ENCODE data around the gene ZNF506.
"Not testable (repeated sequence)": the region's sequence is repeated elsewhere in the genome, so short reads cannot be mapped to it uniquely, and the experiment has no call there.

DNA sequence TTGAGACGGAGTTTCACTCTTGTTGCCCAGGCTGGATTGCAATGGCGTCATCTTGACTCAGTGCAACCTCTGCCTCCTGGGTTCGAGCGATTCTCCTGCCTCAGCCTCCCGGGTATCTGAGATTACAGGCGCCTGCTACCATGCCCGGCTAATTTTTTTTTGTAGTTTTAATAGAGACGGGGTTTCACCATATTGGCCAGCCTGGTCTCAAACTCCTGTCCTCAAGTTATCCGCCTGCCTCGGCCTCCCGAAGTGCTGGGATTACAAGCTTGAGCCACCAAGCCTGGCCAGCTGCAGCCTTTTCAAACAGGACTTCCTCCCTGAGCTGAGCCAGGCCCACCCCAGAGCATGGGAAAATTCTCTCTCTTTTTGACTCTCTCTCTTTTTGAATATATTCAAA is 426 bp upstream of the ZNF506 start:
- TF ChIP-seq, protein P1, sequence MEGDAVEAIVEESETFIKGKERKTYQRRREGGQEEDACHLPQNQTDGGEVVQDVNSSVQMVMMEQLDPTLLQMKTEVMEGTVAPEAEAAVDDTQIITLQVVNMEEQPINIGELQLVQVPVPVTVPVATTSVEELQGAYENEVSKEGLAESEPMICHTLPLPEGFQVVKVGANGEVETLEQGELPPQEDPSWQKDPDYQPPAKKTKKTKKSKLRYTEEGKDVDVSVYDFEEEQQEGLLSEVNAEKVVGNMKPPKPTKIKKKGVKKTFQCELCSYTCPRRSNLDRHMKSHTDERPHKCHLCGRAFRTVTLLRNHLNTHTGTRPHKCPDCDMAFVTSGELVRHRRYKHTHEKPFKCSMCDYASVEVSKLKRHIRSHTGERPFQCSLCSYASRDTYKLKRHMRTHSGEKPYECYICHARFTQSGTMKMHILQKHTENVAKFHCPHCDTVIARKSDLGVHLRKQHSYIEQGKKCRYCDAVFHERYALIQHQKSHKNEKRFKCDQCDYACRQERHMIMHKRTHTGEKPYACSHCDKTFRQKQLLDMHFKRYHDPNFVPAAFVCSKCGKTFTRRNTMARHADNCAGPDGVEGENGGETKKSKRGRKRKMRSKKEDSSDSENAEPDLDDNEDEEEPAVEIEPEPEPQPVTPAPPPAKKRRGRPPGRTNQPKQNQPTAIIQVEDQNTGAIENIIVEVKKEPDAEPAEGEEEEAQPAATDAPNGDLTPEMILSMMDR (IDR thresholded peaks at IDR 0.05): not testable (repeated sequence)
- TF ChIP-seq POLR2A (IDR thresholded peaks at IDR 0.05): not testable (repeated sequence)
